ENCODE measurements around the gene RGL1.

DNA sequence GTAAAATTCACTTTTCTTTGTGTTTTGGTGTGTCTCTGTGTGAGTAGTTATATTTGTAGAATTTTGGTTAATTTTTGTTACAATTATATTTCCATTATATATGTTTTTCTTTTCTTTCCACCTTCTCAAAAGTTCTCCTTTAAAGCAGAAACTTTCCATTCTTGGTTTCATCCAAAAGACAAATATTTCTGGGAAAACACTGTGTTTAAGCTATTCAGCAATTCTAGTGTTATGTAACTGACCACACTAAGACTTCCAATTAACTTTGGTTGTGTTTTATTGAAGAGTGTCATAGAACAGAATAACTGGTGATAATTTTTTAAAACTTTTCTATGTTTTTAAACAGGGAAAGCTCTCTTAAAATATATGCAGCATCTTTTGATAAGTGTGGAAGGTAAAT is 13.6 kb upstream of the RGL1 start:
- no peak for TF ChIP-seq POLR2AphosphoS5 (IDR thresholded peaks at IDR 0.05)
- no peak for TF ChIP-seq POLR2A (IDR thresholded peaks at IDR 0.05; ENCODE audit: low read depth)
- TF ChIP-seq, protein P1, sequence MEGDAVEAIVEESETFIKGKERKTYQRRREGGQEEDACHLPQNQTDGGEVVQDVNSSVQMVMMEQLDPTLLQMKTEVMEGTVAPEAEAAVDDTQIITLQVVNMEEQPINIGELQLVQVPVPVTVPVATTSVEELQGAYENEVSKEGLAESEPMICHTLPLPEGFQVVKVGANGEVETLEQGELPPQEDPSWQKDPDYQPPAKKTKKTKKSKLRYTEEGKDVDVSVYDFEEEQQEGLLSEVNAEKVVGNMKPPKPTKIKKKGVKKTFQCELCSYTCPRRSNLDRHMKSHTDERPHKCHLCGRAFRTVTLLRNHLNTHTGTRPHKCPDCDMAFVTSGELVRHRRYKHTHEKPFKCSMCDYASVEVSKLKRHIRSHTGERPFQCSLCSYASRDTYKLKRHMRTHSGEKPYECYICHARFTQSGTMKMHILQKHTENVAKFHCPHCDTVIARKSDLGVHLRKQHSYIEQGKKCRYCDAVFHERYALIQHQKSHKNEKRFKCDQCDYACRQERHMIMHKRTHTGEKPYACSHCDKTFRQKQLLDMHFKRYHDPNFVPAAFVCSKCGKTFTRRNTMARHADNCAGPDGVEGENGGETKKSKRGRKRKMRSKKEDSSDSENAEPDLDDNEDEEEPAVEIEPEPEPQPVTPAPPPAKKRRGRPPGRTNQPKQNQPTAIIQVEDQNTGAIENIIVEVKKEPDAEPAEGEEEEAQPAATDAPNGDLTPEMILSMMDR (IDR thresholded peaks at IDR 0.05) = no peak

Data from esophagus muscularis mucosa (tissue), 3 donors.